Measurements from ENCODE around the gene PC. TPM values are rescaled to one million over a fixed set of nuclear protein-coding genes. Genes with fewer than 3 reads are reported as not detected.

The PC gene
- polyA plus RNA-seq, 3 donors, result 4.6 to 7.1 (median 6.0) TPM

- Mint-ChIP-seq H3K4me3 (no peak overlapping the region), H3K27me3 (ENCODE audit: low read depth in 3 of 3) (peaks cover 2 to 6% (median 5%) of the 10 kb centered on the region in 3 donors), H3K4me1 (peaks cover 16% of the 10 kb centered on the region), H3K9me3 (peaks cover 0 to 3% (median 0%) of the 10 kb centered on the region in 7 donors), H3K27ac (peak overlapping the region in 1 of 7 donors; percentile 18), H3K36me3 (peaks cover 0 to 18% of the 10 kb centered on the region in 2 donors)
- intact Hi-C loops (cut with micrococcal nuclease), result no loop called here
- Histone ChIP-seq H3K9ac (ENCODE audit: insufficient read depth, low read length, poor library complexity, severe bottlenecking) (no peak overlapping the region), H3K9me3 (replicated peaks in 1 of 2; ENCODE audit: control insufficient read depth in 1 of 2, insufficient read depth in 1 of 2, low read length in 2 of 2) (no peaks in the 10 kb centered on the region), H3K79me2 (ENCODE audit: insufficient read depth, low read length) (no peaks in the 10 kb centered on the region), H3K4me3 (replicated peaks in 1 of 3; ENCODE audit: low read depth in 2 of 3, low read length in 3 of 3) (no peak overlapping the region), H4K20me1 (ENCODE audit: insufficient read depth, low read length) (no peaks in the 10 kb centered on the region), H3K27ac (ENCODE audit: low read depth in 1 of 2, low read length in 2 of 2) (no peak overlapping the region), H3K4me2 (replicated peaks; ENCODE audit: extremely low read depth, low read length, poor library complexity, severe bottlenecking) (no peak overlapping the region), H2AFZ (ENCODE audit: insufficient read depth, low read depth, low read length, poor library complexity, severe bottlenecking) (no peak overlapping the region), H3K4me1 (ENCODE audit: control insufficient read depth in 1 of 2, insufficient read depth in 2 of 2, low read length in 2 of 2) (peaks cover 0 to 3% of the 10 kb centered on the region in 2 donors), H3K36me3 (replicated peaks in 1 of 2; ENCODE audit: control insufficient read depth in 1 of 2, insufficient read depth in 2 of 2, low read length in 2 of 2) (no peaks in the 10 kb centered on the region), H3K27me3 (ENCODE audit: control insufficient read depth in 2 of 2, insufficient read depth in 2 of 2, low read length in 2 of 2) (no peaks in the 10 kb centered on the region)
- no peak for TF ChIP-seq CTCF (IDR thresholded peaks at IDR 0.05)
- 97% methylated on average over 24 of the region's 39 CpGs for WGBS (ENCODE audit: insufficient coverage)
- no peak for DNase-seq
Observed at GRCh38 chr11:66870616-66871520, 87.3 kb downstream of the PC start.

GRCh38 chr11:66870131-66870530 lies 88.1 kb downstream of the PC start:
- Histone ChIP-seq H4K20me1 (ENCODE audit: insufficient read depth, low read length) (no peaks in the 10 kb centered on the region), H3K4me2 (replicated peaks; ENCODE audit: extremely low read depth, low read length, poor library complexity, severe bottlenecking) (no peak overlapping the region), H3K27ac (ENCODE audit: low read depth in 1 of 2, low read length in 2 of 2) (no peak overlapping the region), H3K9me3 (replicated peaks in 1 of 2; ENCODE audit: control insufficient read depth in 1 of 2, insufficient read depth in 1 of 2, low read length in 2 of 2) (no peaks in the 10 kb centered on the region), H3K27me3 (ENCODE audit: control insufficient read depth in 2 of 2, insufficient read depth in 2 of 2, low read length in 2 of 2) (no peaks in the 10 kb centered on the region), H3K36me3 (replicated peaks in 1 of 2; ENCODE audit: control insufficient read depth in 1 of 2, insufficient read depth in 2 of 2, low read length in 2 of 2) (no peaks in the 10 kb centered on the region), H3K4me3 (replicated peaks in 1 of 3; ENCODE audit: low read depth in 2 of 3, low read length in 3 of 3) (no peak overlapping the region), H3K9ac (ENCODE audit: insufficient read depth, low read length, poor library complexity, severe bottlenecking) (no peak overlapping the region), H3K4me1 (ENCODE audit: control insufficient read depth in 1 of 2, insufficient read depth in 2 of 2, low read length in 2 of 2) (peaks cover 0 to 3% of the 10 kb centered on the region in 2 donors), H3K79me2 (ENCODE audit: insufficient read depth, low read length) (no peaks in the 10 kb centered on the region), H2AFZ (ENCODE audit: insufficient read depth, low read depth, low read length, poor library complexity, severe bottlenecking) (no peak overlapping the region)
- H3K27me3 Mint-ChIP-seq (ENCODE audit: low read depth in 3 of 3), result peaks cover 2 to 5% (median 4%) of the 10 kb centered on the region in 3 donors
- intact Hi-C loops (cut with micrococcal nuclease), result no loop called here
- no peak for TF ChIP-seq CTCF (IDR thresholded peaks at IDR 0.05)
- peaks cover 0 to 18% of the 10 kb centered on the region in 2 donors for H3K36me3 Mint-ChIP-seq
- H3K4me3 Mint-ChIP-seq, result no peak overlapping the region
- H3K9me3 Mint-ChIP-seq, result peaks cover 0 to 3% (median 0%) of the 10 kb centered on the region in 7 donors
- H3K27ac Mint-ChIP-seq, result peak overlapping the region in 1 of 7 donors; percentile 18
- H3K4me1 Mint-ChIP-seq, result peaks cover 16% of the 10 kb centered on the region
- no peak for DNase-seq
- WGBS (ENCODE audit: insufficient coverage), result 96% methylated on average over 5 of the region's 16 CpGs
